Measurements from ENCODE around the gene PCSK4. TPM values are rescaled to one million over a fixed set of nuclear protein-coding genes. Genes with fewer than 3 reads are reported as not detected.
A peak's percentile ranks its signal among the peaks of the same experiment; 100 is the strongest.

The PCSK4 gene
- total RNA-seq, 1 experiment from 2014 or later, result 9.1 TPM

GRCh38 chr19:1433119-1434039 lies 56.8 kb downstream of the PCSK4 start:
- H2BK20ac ChIP-seq (ENCODE audit: low read depth, low read length, poor library complexity, severe bottlenecking), result no peak overlapping the region
- H2AK5ac ChIP-seq (ENCODE audit: insufficient read length, low read length), result no peak overlapping the region
- peaks cover under 1% of the 10 kb centered on the region; the same call in 1 of the 2 replicates for H3K79me2 ChIP-seq (ENCODE audit: insufficient read depth, low read length)
- H2BK5ac ChIP-seq (ENCODE audit: insufficient read length, low read length), result no peak overlapping the region
- H3K9ac ChIP-seq (ENCODE audit: extremely low read depth, insufficient read length, low read length), result no peak overlapping the region
- no peak overlapping the region; a peak in 1 of 5 replicates for H3K4me3 Mint-ChIP-seq
- TF ChIP-seq CTCF (conservative IDR thresholded peaks at IDR 0.05), result no peak
- no peak overlapping the region for H4K5ac ChIP-seq (ENCODE audit: insufficient read length, low read depth, low read length)
- H4K91ac ChIP-seq (ENCODE audit: insufficient read length, low read depth, low read length), result no peak overlapping the region
- H3K18ac ChIP-seq (ENCODE audit: insufficient read length, low read depth, low read length), result no peak overlapping the region
- H3K4me1 Mint-ChIP-seq, result no peaks in the 10 kb centered on the region; a peak in 2 of 4 replicates
- H3K23ac ChIP-seq (ENCODE audit: insufficient read length, low read depth, low read length), result no peak overlapping the region
- no peaks in the 10 kb centered on the region for H4K20me1 ChIP-seq (ENCODE audit: control insufficient read depth, insufficient read depth, insufficient read length)
- no peak overlapping the region for H2BK15ac ChIP-seq (ENCODE audit: low read depth, low read length)
- H3K4me1 ChIP-seq (ENCODE audit: insufficient read depth, low read length), result no peaks in the 10 kb centered on the region
- H3K56ac ChIP-seq (ENCODE audit: insufficient read length, low read depth, low read length), result no peak overlapping the region
- no peak overlapping the region for H2BK120ac ChIP-seq (ENCODE audit: low read depth, low read length, poor library complexity, severe bottlenecking)
- no peaks in the 10 kb centered on the region for H3K23me2 ChIP-seq (ENCODE audit: insufficient read length, low read depth, low read length, poor library complexity, severe bottlenecking)
- H3K27me3 ChIP-seq (ENCODE audit: insufficient read depth, low read length), result no peaks in the 10 kb centered on the region
- H4K8ac ChIP-seq (replicated peaks; ENCODE audit: insufficient read length, low read depth, low read length), result no peak overlapping the region
- no peak overlapping the region for H3T11ph ChIP-seq (ENCODE audit: low read length)
- H3K9me3 ChIP-seq (ENCODE audit: control insufficient read depth, low read depth, low read length), result no peaks in the 10 kb centered on the region
- no CpG with 5 or more reads among the region's 47 CpGs for WGBS (ENCODE audit: extremely low coverage, insufficient read length, low lambda C conversion rate)
- H3K4me2 ChIP-seq (ENCODE audit: insufficient read depth, insufficient read length, low read length), result no peak overlapping the region
- no peak overlapping the region for H3K4ac ChIP-seq (ENCODE audit: low read depth, low read length)
- peak overlapping the region in 1 of 3 experiments; percentile 94; a peak in 2 of 7 replicates for H3K27ac Mint-ChIP-seq
- H3K9me3 Mint-ChIP-seq, result no peaks in the 10 kb centered on the region
- H3K27ac ChIP-seq (ENCODE audit: insufficient read length, low read depth, low read length), result no peak overlapping the region
- H3K14ac ChIP-seq (ENCODE audit: insufficient read depth, low read length), result no peak overlapping the region
- DNase-seq, result no peak
- no peaks in the 10 kb centered on the region for H3K79me1 ChIP-seq (ENCODE audit: insufficient read depth, low read depth, low read length, poor library complexity, severe bottlenecking)
- H2AFZ ChIP-seq (ENCODE audit: low read length), result no peak overlapping the region
- H3K36me3 Mint-ChIP-seq (ENCODE audit: insufficient read depth in 1 of 3, low read depth in 3 of 3), result peaks cover 17 to 54% (median 40%) of the 10 kb centered on the region in 3 experiments; a peak in 6 of 7 replicates
- H3K27me3 Mint-ChIP-seq (ENCODE audit: low read depth), result no peaks in the 10 kb centered on the region; the same call in 1 of the 2 replicates
- no peak overlapping the region for H2BK12ac ChIP-seq (ENCODE audit: insufficient read length, low read depth, low read length)
